SK-N-MC (cell line): ENCODE measurements around the gene AVPR1B.

Experiments
- EZH2 ChIP-seq: fragments of 200-600 bp; sonication (generic); IDR thresholded peaks from one replicate; pipeline ENCODE4 v1.6.1; 2017; ENCODE audit warnings: antibody characterized with exemption
- FOXP2 ChIP-seq: optimal IDR thresholded peaks from 2 replicates; pipeline ENCODE3; 2011; ENCODE audit warnings: mild to moderate bottlenecking, moderate library complexity; ENCODE audit not compliant: insufficient read depth; ENCODE audit errors: extremely low read length, control extremely low read depth
- POLR2AphosphoS5 ChIP-seq: IDR thresholded peaks from 2 replicates; pipeline ENCODE4 v1.6.1; 2012; ENCODE audit warnings: mild to moderate bottlenecking, low read depth, low read length, borderline replicate concordance

DNA sequence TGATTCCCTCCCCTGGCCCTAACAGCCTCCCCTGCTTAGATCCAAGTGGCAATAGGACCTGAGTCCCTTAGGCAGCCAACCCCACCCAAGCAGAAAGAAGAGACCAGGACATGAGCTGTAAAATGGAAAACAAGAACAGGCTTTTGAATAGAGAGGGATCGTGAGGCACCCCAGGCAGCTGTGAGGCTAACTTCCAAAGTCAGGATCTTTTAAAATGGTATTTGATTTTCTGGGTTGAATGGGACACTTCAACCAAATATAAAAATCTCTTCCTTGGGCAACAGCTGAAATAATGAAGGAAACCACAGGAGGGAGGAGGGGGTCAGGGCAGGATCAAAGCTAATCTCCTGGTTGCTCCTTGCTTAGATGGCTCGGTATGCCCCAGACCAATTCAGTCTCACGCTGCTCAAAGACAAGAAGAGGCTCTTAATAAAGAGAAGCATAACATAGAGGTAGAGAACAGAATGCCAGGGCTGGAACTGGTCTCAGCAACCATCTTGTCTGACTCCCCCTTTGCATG is 28.6 kb upstream of the AVPR1B start:
- TF ChIP-seq POLR2AphosphoS5 = no peak
- no peak for TF ChIP-seq EZH2
- TF ChIP-seq FOXP2 = no peak
